GM21423 (cell line): Measurements from ENCODE around the gene BMAL2.

ENCODE experiments used
- ATAC-seq: cut with Tn5 transposase; IDR thresholded peaks from one replicate; pipeline ENCODE4 v1.9.1; 2021; ENCODE audit warnings: mild to moderate bottlenecking, moderate library complexity; ENCODE audit not compliant: unreplicated experiment

Gene BMAL2

GRCh38 chr12:27319848-27320247 lies 12.8 kb upstream of the BMAL2 start:
- ATAC-seq: no peak

DNA sequence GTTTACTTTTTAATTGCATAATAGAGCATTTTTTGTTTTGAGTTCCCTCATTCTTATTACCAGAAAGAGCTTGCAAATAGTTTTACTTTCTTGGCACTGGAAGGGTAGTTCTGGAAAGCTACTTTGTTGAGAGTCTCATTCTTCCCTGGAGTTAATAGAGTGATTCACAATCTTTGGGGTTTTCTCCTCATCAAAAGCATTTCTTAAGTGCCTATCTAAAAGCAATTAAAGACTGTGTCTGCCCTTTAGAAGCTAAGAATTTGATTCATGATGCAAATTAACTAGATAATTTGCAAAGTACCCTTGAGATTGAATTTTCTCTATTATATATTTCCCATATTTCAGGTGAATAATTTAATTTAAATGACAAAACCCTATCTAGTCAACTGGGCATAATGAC lies 8.1 kb upstream of the BMAL2 start:
- ATAC-seq: no peak

DNA sequence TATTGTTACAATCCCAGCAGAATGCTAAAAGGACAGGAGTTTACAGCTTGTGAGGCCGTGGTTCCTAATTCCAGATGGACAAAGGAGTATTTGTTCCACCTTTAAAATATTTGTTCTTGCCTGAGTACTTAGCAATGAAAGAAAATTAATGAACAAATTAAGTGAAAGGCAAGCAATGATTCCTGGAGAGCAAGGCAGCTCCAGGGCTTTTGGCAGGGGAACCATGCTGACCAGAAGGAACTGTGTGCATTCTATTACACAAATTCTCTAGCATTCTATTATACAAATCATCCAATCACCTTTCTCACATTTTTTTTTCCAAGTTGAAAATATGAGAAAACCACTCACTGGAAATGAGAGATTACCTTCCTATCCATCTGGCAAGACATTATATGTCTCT lies 1.8 kb upstream of the BMAL2 start:
- no peak for ATAC-seq

DNA sequence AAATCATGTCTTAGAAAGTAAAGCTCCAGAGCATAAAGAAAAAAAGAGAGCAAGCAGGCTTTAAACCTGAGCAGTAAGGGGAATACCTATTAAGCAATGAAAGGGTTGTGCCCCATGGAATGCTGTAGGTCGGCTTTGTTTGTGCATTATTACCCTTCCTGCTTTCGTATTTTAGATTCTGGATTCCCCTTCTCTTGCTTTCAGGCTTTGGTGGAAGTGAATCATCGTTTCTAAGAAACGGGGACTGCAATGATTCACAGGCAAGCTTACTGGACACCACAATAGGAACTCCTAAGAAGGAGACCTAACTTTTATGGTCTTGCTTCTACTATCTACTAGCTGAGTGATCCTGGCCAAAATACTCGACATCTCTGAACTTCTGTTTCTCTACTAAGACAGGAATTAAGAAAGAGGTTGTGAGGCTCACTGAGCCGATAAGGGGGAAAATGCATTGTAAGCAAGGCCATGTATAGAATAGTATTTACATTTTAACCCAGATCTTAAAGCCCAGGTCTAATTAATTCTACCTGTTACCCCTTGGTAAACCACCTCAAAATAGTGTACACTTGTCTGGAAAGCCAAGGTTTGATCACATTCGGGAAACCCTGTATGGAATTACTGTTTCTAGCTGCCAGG lies 1.2 kb upstream of the BMAL2 start:
- peak; percentile 31 for ATAC-seq

- ATAC-seq: no peak
These were observed 710 bp upstream of the BMAL2 start for GRCh38 chr12:27331927-27332324.

GRCh38 chr12:27332407-27332713 lies 276 bp upstream of the BMAL2 start:
- no peak for ATAC-seq

GRCh38 chr12:27333403-27334009 lies 870 bp downstream of the BMAL2 start:
- peak; percentile 18 for ATAC-seq

- peak; percentile 28 for ATAC-seq
These were observed 1.5 kb downstream of the BMAL2 start for GRCh38 chr12:27334042-27334720.

GRCh38 chr12:27334721-27335082 lies 2.1 kb downstream of the BMAL2 start:
- no peak for ATAC-seq

GRCh38 chr12:27335364-27336281 lies 3.0 kb downstream of the BMAL2 start:
- ATAC-seq: no peak

DNA sequence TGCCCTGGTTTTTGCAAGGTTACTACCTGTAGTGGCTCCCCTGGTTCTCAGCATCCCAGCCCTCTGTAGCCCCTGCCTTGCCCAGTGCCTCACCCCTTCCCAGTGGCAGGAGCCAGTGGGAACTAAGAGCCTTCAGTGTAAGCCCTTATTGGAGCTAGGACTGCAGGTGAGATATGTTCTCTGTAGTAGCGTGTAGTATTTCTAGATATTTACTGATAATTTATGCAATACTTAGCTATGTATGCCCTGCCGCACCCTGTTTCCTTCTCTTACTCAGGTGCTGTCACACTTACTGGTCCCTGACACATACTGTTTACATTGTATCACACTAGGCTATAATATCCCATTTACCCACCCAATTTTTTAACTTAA lies 3.6 kb downstream of the BMAL2 start:
- no peak for ATAC-seq

GRCh38 chr12:27337376-27337775 lies 4.7 kb downstream of the BMAL2 start:
- ATAC-seq: no peak

GRCh38 chr12:27338473-27338872 lies 5.8 kb downstream of the BMAL2 start:
- ATAC-seq: no peak

GRCh38 chr12:27340971-27341370 lies 8.3 kb downstream of the BMAL2 start:
- no peak for ATAC-seq

GRCh38 chr12:27342536-27342935 lies 9.9 kb downstream of the BMAL2 start:
- ATAC-seq: no peak

- no peak for ATAC-seq
These were observed 10.8 kb downstream of the BMAL2 start for GRCh38 chr12:27343255-27344000.

DNA sequence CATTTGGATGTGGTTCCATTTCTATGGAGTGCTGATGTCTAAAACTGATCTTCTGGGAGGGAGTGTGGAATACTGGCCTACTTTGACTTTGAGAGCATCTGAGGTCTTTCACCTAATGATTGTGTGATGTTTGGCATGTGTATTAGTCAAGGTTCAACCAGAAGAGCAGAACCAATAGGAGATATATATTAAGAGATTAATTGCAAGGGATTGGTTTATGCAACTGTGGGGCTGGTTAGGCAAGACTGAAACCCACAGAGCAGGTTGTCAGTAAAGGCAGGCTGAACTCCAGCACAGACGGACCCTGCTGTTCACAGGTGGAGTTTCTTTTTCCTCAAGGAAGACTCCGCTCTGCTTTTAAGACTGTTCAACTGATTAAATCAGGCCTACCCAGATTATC lies 11.6 kb downstream of the BMAL2 start:
- ATAC-seq: no peak

DNA sequence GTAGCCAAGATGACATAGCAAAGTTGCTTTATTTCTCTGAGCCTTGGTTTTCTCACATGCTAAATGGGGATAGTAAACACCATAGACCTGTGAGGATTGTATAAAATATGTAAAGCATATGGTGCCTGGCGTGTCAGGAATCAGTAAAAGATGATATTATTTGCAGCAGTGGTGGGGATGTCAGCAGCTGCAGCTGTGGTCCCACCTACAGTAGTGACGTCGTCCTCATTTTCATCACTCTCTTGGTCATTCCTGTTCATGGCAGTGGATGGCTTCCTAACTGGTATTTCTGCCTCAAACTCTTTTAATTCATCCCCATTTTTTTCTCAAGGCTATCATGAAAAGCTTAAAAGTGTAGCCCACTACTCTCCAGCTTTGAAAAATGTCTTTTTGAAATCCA lies 12.1 kb downstream of the BMAL2 start:
- ATAC-seq: no peak

DNA sequence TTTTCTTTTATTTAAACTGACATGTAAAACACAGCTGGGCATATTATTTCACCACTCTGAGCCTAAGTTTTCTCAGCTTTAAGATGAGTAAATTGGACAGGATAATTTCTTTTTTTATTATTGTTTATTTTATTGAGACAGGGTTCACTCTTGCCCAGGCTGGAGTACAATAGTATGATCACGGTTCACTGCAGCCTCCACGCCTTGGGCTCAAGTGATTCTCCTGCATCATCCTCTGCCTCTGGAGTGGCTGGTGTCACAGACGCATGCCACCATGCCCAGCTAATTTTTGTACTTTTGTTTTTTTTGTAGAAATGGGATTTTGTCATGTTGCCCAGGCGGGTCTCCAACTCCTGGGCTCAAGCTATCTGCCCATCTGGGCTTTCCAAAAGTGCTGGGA lies 12.7 kb downstream of the BMAL2 start:
- no peak for ATAC-seq

DNA sequence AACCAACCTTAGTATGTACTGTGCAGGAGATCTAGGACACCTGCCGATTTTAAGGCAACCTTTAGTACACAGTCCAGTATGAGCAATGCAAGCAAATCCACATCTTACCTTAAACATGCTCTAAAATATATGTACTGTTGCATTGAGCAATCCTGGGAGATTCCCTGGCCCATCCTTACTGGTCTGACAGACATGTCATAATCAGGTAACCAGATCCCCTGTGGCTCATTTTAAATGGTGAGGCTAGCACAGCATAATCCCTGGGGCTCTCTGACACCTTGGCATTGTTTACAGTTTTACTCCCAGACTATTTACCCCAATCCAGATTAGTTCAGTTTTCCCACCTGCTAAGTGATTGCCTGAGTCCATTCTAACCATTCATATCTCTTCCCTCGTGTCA lies 15.1 kb downstream of the BMAL2 start:
- ATAC-seq: no peak

- ATAC-seq: no peak
These were observed 18.8 kb downstream of the BMAL2 start for GRCh38 chr12:27351476-27351875.
